NCI-H2227 treated with DMSO at 0.1 percent for 48 hours (cell line): ENCODE data around the gene KIAA1210.

ENCODE experiments used
- DNase-seq: peaks from one replicate; lab custom pipeline; 2025; lab: John Stamatoyannopoulos, UW

Gene KIAA1210

GRCh38 chrX:119127650-119128049 lies at the start of gene KIAA1210:
Gene KIAA1210, minus strand, starts transcription at chrX:119127812. Its CDS starts 4,170 bp downstream, at chrX:119123642.
- no peak for DNase-seq

GRCh38 chrX:119177278-119177677 lies 49.7 kb upstream of the KIAA1210 start:
- DNase-seq = no peak

- DNase-seq = no peak
Observed at GRCh38 chrX:119174900-119175299, 47.3 kb upstream of the KIAA1210 start.

- no peak for DNase-seq
Observed at GRCh38 chrX:119168104-119168503, 40.5 kb upstream of the KIAA1210 start.

- no peak for DNase-seq
Observed at GRCh38 chrX:119158226-119158625, 30.6 kb upstream of the KIAA1210 start.

GRCh38 chrX:119156241-119156640 lies 28.6 kb upstream of the KIAA1210 start:
- DNase-seq = no peak

- no peak for DNase-seq
Observed at GRCh38 chrX:119155416-119156035, 27.9 kb upstream of the KIAA1210 start.

- DNase-seq = no peak
Observed at GRCh38 chrX:119151051-119151380, 23.4 kb upstream of the KIAA1210 start.

- DNase-seq = no peak
Observed at GRCh38 chrX:119150163-119151050, 22.8 kb upstream of the KIAA1210 start.

- no peak for DNase-seq
Observed at GRCh38 chrX:119147486-119147885, 19.9 kb upstream of the KIAA1210 start.

- no peak for DNase-seq
Observed at GRCh38 chrX:119145241-119145653, 17.6 kb upstream of the KIAA1210 start.

GRCh38 chrX:119134466-119134865 lies 6.9 kb upstream of the KIAA1210 start:
- no peak for DNase-seq

GRCh38 chrX:119132961-119133360 lies 5.3 kb upstream of the KIAA1210 start:
- no peak for DNase-seq

- DNase-seq = no peak
Observed at GRCh38 chrX:119132316-119132715, 4.7 kb upstream of the KIAA1210 start.

GRCh38 chrX:119130911-119131310 lies 3.3 kb upstream of the KIAA1210 start:
- no peak for DNase-seq

- DNase-seq = no peak
Observed at GRCh38 chrX:119121341-119121740, 6.3 kb downstream of the KIAA1210 start.

GRCh38 chrX:119118780-119119395 lies 8.7 kb downstream of the KIAA1210 start:
- DNase-seq = peak; percentile 51

GRCh38 chrX:119107206-119107605 lies 20.4 kb downstream of the KIAA1210 start:
- DNase-seq = no peak

GRCh38 chrX:119105826-119106225 lies 21.8 kb downstream of the KIAA1210 start:
- DNase-seq = no peak

- DNase-seq = no peak
Observed at GRCh38 chrX:119101168-119101567, 26.4 kb downstream of the KIAA1210 start.

- no peak for DNase-seq
Observed at GRCh38 chrX:119095936-119096335, 31.7 kb downstream of the KIAA1210 start.

GRCh38 chrX:119094819-119095218 lies 32.8 kb downstream of the KIAA1210 start:
- DNase-seq = no peak
